Fibroblast of lung (primary cell): ENCODE results near the gene PLA2G4B.

ENCODE experiments used
- EZH2 ChIP-seq: IDR thresholded peaks from 2 replicates; pipeline ENCODE4 v1.5.1; 2012; ENCODE audit warnings: low read length, control low read depth, mild to moderate bottlenecking; ENCODE audit errors: missing control alignments
- TF ChIP-seq, protein P1 (sequence below), 2 donors: IDR thresholded peaks in 1 of 2; conservative IDR thresholded peaks in 1 of 2; 1 replicate in 1 of 2; 2 replicates in 1 of 2; pipeline ENCODE4 v1.5.1; 2011 to 2012; ENCODE audit warnings: low read length in 2 of 2, control low read depth in 1 of 2, inconsistent platforms in 1 of 2, low read depth in 1 of 2, mild to moderate bottlenecking in 1 of 2

DNA sequence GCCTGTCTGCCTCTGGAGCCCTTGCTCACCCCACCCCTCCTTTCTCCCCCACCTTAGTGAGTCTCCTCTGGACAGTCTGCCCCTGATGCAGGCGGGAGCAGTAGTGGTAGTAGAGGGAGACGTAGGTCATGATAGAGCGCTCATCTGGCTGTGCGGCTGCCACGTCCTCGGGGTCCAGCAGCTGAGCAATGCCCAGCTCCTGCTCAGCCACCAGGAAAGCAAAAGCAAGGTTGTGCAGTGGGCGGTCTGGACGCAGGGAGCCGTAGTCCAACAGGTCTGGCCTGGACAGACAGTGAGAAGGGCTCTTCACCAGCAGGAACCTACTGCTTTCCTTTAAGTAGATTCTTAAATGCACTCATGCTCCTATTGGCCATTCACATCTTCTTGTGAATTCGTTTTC, 48.5 kb downstream of the PLA2G4B start:
- TF ChIP-seq, protein P1, sequence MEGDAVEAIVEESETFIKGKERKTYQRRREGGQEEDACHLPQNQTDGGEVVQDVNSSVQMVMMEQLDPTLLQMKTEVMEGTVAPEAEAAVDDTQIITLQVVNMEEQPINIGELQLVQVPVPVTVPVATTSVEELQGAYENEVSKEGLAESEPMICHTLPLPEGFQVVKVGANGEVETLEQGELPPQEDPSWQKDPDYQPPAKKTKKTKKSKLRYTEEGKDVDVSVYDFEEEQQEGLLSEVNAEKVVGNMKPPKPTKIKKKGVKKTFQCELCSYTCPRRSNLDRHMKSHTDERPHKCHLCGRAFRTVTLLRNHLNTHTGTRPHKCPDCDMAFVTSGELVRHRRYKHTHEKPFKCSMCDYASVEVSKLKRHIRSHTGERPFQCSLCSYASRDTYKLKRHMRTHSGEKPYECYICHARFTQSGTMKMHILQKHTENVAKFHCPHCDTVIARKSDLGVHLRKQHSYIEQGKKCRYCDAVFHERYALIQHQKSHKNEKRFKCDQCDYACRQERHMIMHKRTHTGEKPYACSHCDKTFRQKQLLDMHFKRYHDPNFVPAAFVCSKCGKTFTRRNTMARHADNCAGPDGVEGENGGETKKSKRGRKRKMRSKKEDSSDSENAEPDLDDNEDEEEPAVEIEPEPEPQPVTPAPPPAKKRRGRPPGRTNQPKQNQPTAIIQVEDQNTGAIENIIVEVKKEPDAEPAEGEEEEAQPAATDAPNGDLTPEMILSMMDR (conservative IDR thresholded peaks at IDR 0.05 in 1 of 2, IDR thresholded peaks at IDR 0.05 in 1 of 2; ENCODE audit: low read depth in 1 of 2, low read length in 2 of 2) = no peak
- TF ChIP-seq EZH2 = no peak
